Measurements from ENCODE around the gene FBLN5. TPM values are rescaled to one million over a fixed set of nuclear protein-coding genes. Genes with fewer than 3 reads are reported as not detected.

FBLN5 gene
- total RNA-seq, 1 experiment from 2014 or later = not detected

- no peaks in the 10 kb centered on the region for H3K4me1 ChIP-seq (replicated peaks; ENCODE audit: insufficient read depth)
- CTCF ChIA-PET = no interaction called here
These were observed 19.7 kb downstream of the FBLN5 start for GRCh38 chr14:91927800-91928199.

GRCh38 chr14:91927191-91927590 is 20.3 kb downstream of the FBLN5 start:
- CTCF ChIA-PET = no interaction called here
- TF ChIP-seq CTCF (conservative IDR thresholded peaks at IDR 0.05) (no peak), EZH2 (IDR thresholded peaks at IDR 0.05; ENCODE audit: low read depth) (no peak)
- DNase-seq = no peak
- no peaks in the 10 kb centered on the region for H3F3A ChIP-seq (ENCODE audit: insufficient read depth, low read depth)
- POLR2A ChIA-PET (ENCODE audit: unreplicated experiment) = no interaction called here
- H3K27ac ChIP-seq = no peak overlapping the region
- H3K4me1 ChIP-seq (replicated peaks; ENCODE audit: insufficient read depth) = no peaks in the 10 kb centered on the region
- no peaks in the 10 kb centered on the region for H3K9me3 ChIP-seq (ENCODE audit: insufficient read depth, low read depth)
- no peaks in the 10 kb centered on the region for H4K20me1 ChIP-seq (ENCODE audit: insufficient read depth)
- H3K9me2 ChIP-seq (ENCODE audit: insufficient read depth) = no peaks in the 10 kb centered on the region
- H3K27me3 ChIP-seq (ENCODE audit: insufficient read depth, low read depth) = no peaks in the 10 kb centered on the region
- H3K36me3 ChIP-seq (ENCODE audit: low read depth) = no peaks in the 10 kb centered on the region
- H3K4me2 ChIP-seq = no peak overlapping the region
- H3K4me3 ChIP-seq = no peak overlapping the region
- no peak overlapping the region for H2AFZ ChIP-seq
- intact Hi-C loops (cut with micrococcal nuclease; ENCODE audit: unreplicated experiment) = no loop called here
- no TSS peak for BruUV-seq (replicated peaks)
- H3K79me2 ChIP-seq (ENCODE audit: low read depth) = no peaks in the 10 kb centered on the region

More at GRCh38 chr14:91927800-91928199, 19.7 kb downstream of the FBLN5 start:
- no peak overlapping the region for H3K4me2 ChIP-seq
- intact Hi-C loops (cut with micrococcal nuclease; ENCODE audit: unreplicated experiment) = no loop called here
- POLR2A ChIA-PET (ENCODE audit: unreplicated experiment) = no interaction called here
- no peaks in the 10 kb centered on the region for H3F3A ChIP-seq (ENCODE audit: insufficient read depth, low read depth)
- no peak overlapping the region for H3K4me3 ChIP-seq
- no TSS peak for BruUV-seq (replicated peaks)
- no peaks in the 10 kb centered on the region for H4K20me1 ChIP-seq (ENCODE audit: insufficient read depth)
- TF ChIP-seq EZH2 (IDR thresholded peaks at IDR 0.05; ENCODE audit: low read depth) (no peak), CTCF (conservative IDR thresholded peaks at IDR 0.05) (no peak)
- no peaks in the 10 kb centered on the region for H3K27me3 ChIP-seq (ENCODE audit: insufficient read depth, low read depth)
- no peaks in the 10 kb centered on the region for H3K79me2 ChIP-seq (ENCODE audit: low read depth)
- H3K36me3 ChIP-seq (ENCODE audit: low read depth) = no peaks in the 10 kb centered on the region
- no peak overlapping the region for H3K27ac ChIP-seq
- H3K9me2 ChIP-seq (ENCODE audit: insufficient read depth) = no peaks in the 10 kb centered on the region
- no peak overlapping the region for H2AFZ ChIP-seq
- no peaks in the 10 kb centered on the region for H3K9me3 ChIP-seq (ENCODE audit: insufficient read depth, low read depth)
- no peak for DNase-seq

GRCh38 chr14:91926131-91926890 is 21.2 kb downstream of the FBLN5 start:
- Histone ChIP-seq H3K4me2 (no peak overlapping the region), H3K79me2 (ENCODE audit: low read depth) (no peaks in the 10 kb centered on the region), H3K4me3 (no peak overlapping the region), H3K27me3 (ENCODE audit: insufficient read depth, low read depth) (no peaks in the 10 kb centered on the region), H3F3A (ENCODE audit: insufficient read depth, low read depth) (no peaks in the 10 kb centered on the region), H4K20me1 (ENCODE audit: insufficient read depth) (no peaks in the 10 kb centered on the region), H3K27ac (no peak overlapping the region), H3K4me1 (replicated peaks; ENCODE audit: insufficient read depth) (no peaks in the 10 kb centered on the region), H3K9me3 (ENCODE audit: insufficient read depth, low read depth) (no peaks in the 10 kb centered on the region), H3K9me2 (ENCODE audit: insufficient read depth) (no peaks in the 10 kb centered on the region), H3K36me3 (ENCODE audit: low read depth) (no peaks in the 10 kb centered on the region), H2AFZ (no peak overlapping the region)
- ChIA-PET CTCF (no interaction called here), POLR2A (ENCODE audit: unreplicated experiment) (no interaction called here)
- TF ChIP-seq EZH2 (IDR thresholded peaks at IDR 0.05; ENCODE audit: low read depth) (no peak), CTCF (conservative IDR thresholded peaks at IDR 0.05) (no peak)
- no TSS peak for BruUV-seq (replicated peaks)
- no peak for DNase-seq
- intact Hi-C loops (cut with micrococcal nuclease; ENCODE audit: unreplicated experiment) = no loop called here

Data from PC-9 (cell line).